ENCODE measurements around the gene POM121L2. TPM values are rescaled to one million over a fixed set of nuclear protein-coding genes. Genes with fewer than 3 reads are reported as not detected.

POM121L2 gene
- total and polyA plus RNA-seq, 2 of the 13 experiments (the other 11 are each of a cell fraction or from before 2014, with no cell fraction given), result not detected

GRCh38 chr6:27312146-27312949 lies at the start of gene POM121L2 (continued):
- TF ChIP-seq, protein P1, sequence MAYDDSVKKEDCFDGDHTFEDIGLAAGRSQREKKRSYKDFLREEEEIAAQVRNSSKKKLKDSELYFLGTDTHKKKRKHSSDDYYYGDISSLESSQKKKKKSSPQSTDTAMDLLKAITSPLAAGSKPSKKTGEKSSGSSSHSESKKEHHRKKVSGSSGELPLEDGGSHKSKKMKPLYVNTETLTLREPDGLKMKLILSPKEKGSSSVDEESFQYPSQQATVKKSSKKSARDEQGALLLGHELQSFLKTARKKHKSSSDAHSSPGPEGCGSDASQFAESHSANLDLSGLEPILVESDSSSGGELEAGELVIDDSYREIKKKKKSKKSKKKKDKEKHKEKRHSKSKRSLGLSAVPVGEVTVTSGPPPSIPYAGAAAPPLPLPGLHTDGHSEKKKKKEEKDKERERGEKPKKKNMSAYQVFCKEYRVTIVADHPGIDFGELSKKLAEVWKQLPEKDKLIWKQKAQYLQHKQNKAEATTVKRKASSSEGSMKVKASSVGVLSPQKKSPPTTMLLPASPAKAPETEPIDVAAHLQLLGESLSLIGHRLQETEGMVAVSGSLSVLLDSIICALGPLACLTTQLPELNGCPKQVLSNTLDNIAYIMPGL (CRISPR knock-in tag; IDR thresholded peaks at IDR 0.05; ENCODE audit: borderline replicate concordance in 1 of 2, low read depth in 1 of 2), result peak; percentile 94 to 96; a peak in 3 of 4 replicates
- TF ChIP-seq BHLHE40 (IDR thresholded peaks at IDR 0.05; ENCODE audit: low read length) (no peak), FOSL1 (CRISPR knock-in tag; IDR thresholded peaks at IDR 0.05; ENCODE audit: borderline replicate concordance) (no peak), MEIS1 (CRISPR knock-in tag; IDR thresholded peaks at IDR 0.05; ENCODE audit: borderline replicate concordance) (no peak), ZNF17 (CRISPR knock-in tag; IDR thresholded peaks at IDR 0.05) (no peak), ZBTB21 (CRISPR knock-in tag; IDR thresholded peaks at IDR 0.05) (no peak), ZNF510 (CRISPR knock-in tag; IDR thresholded peaks at IDR 0.05; ENCODE audit: low read depth) (no peak), ZNF687 (CRISPR knock-in tag; IDR thresholded peaks at IDR 0.05) (peak; percentile 69), ARNT (IDR thresholded peaks at IDR 0.05) (no peak), RXRA (CRISPR knock-in tag; IDR thresholded peaks at IDR 0.05) (peak; percentile 13; the same call in 1 of the 2 replicates), MTA1 (CRISPR knock-in tag; IDR thresholded peaks at IDR 0.05; ENCODE audit: borderline replicate concordance) (peak; percentile 58; the same call in 1 of the 2 replicates), MIER3 (CRISPR knock-in tag; IDR thresholded peaks at IDR 0.05; ENCODE audit: borderline replicate concordance) (peak; percentile 63; the same call in 1 of the 2 replicates), MEF2D (CRISPR knock-in tag; IDR thresholded peaks at IDR 0.05) (no peak), ZNF703 (CRISPR knock-in tag; IDR thresholded peaks at IDR 0.05; ENCODE audit: borderline replicate concordance) (peak; percentile 51; the same call in 1 of the 2 replicates), ISX (CRISPR knock-in tag; conservative IDR thresholded peaks at IDR 0.05) (no peak), SOX13 (IDR thresholded peaks at IDR 0.05) (0 out of 2 replicates have a peak, but pooled peaks have one; percentile 9), SOX13 (CRISPR knock-in tag; conservative IDR thresholded peaks at IDR 0.05 in 1 of 2, IDR thresholded peaks at IDR 0.05 in 1 of 2) (0 out of 4 replicates have a peak, but pooled peaks of 1 of the 2 experiments have one; percentile 15), KMT2A (CRISPR knock-in tag; IDR thresholded peaks at IDR 0.05) (peak; percentile 68; the same call in 1 of the 2 replicates), SMC3 (IDR thresholded peaks at IDR 0.05; ENCODE audit: low read length) (peak; percentile 81)
- TF ChIP-seq, protein P2, sequence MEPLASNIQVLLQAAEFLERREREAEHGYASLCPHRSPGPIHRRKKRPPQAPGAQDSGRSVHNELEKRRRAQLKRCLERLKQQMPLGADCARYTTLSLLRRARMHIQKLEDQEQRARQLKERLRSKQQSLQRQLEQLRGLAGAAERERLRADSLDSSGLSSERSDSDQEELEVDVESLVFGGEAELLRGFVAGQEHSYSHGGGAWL (CRISPR knock-in tag; IDR thresholded peaks at IDR 0.05), result peak; percentile 68; the same call in 1 of the 2 replicates
- TF ChIP-seq, protein P3, sequence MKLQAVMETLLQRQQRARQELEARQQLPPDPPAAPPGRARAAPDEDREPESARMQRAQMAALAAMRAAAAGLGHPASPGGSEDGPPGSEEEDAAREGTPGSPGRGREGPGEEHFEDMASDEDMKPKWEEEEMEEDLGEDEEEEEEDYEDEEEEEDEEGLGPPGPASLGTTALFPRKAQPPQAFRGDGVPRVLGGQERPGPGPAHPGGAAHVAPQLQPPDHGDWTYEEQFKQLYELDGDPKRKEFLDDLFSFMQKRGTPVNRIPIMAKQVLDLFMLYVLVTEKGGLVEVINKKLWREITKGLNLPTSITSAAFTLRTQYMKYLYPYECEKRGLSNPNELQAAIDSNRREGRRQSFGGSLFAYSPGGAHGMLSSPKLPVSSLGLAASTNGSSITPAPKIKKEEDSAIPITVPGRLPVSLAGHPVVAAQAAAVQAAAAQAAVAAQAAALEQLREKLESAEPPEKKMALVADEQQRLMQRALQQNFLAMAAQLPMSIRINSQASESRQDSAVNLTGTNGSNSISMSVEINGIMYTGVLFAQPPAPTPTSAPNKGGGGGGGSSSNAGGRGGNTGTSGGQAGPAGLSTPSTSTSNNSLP (IDR thresholded peaks at IDR 0.05; ENCODE audit: low read depth, low read length), result no peak

Data from HepG2 (cell line).